CD4-positive, alpha-beta memory T cell (primary cell): ENCODE data around the gene MLPH. TPM values are rescaled to one million over a fixed set of nuclear protein-coding genes. Genes with fewer than 3 reads are reported as not detected.
A peak's percentile ranks its signal among the peaks of the same experiment; 100 is the strongest.

Experiments
- CTCF ChIA-PET: fragments of 350-600 bp; sonication (Branson Sonifier 250); formaldehyde crosslinking; loops from one replicate; lab custom pipeline; 2021; ENCODE audit warnings: inconsistent platforms; ENCODE audit not compliant: partially characterized antibody; lab: Charles Lee
- POLR2A ChIA-PET: fragments of 350-600 bp; sonication (Branson Sonifier 250); formaldehyde crosslinking; loops from one replicate; lab custom pipeline; 2021; ENCODE audit not compliant: partially characterized antibody; lab: Charles Lee
- DNase-seq, 5 donors: peaks; one replicate each; pipeline versions ENCODE4 v3.0.0 to v3.0.0-alpha.2; 2020 to 2022; ENCODE audit warnings: mixed read lengths in 1 of 5
- H3K27ac ChIP-seq: one replicate; pipeline ENCODE4 v1.7.0; 2013; ENCODE audit warnings: low read depth, low read length
- H3K27me3 ChIP-seq: 2 replicates; pipeline ENCODE4 v1.7.0; 2013; ENCODE audit warnings: mild to moderate bottlenecking, low read length, moderate library complexity; ENCODE audit not compliant: insufficient read depth
- H3K36me3 ChIP-seq: 2 replicates; pipeline ENCODE4 v1.7.0; 2013; ENCODE audit warnings: mild to moderate bottlenecking, low read length, moderate library complexity; ENCODE audit not compliant: insufficient read depth
- H3K4me1 ChIP-seq: 2 replicates; pipeline ENCODE4 v1.7.0; 2013; ENCODE audit warnings: mild to moderate bottlenecking, low read length, moderate library complexity; ENCODE audit not compliant: insufficient read depth
- H3K4me3 ChIP-seq, 2 donors: one replicate each; pipeline ENCODE4 v1.7.0; 2013; ENCODE audit warnings: low read length in 2 of 2, mild to moderate bottlenecking in 1 of 2
- H3K9me3 ChIP-seq, 2 donors: one replicate each; pipeline ENCODE4 v1.7.0; 2013; ENCODE audit warnings: low read length in 2 of 2, control low read depth in 1 of 2; ENCODE audit not compliant: control insufficient read depth in 1 of 2
- H3K27ac Mint-ChIP-seq, 7 donors: one replicate each; pipeline ENCODE4 v1.8.0; 2020 to 2021; ENCODE audit warnings: mixed read lengths in 7 of 7, mild to moderate bottlenecking in 6 of 7, inconsistent platforms in 3 of 7, moderate library complexity in 3 of 7
- H3K27me3 Mint-ChIP-seq, 2 donors: one replicate each; pipeline ENCODE4 v1.8.0; 2020 to 2021; ENCODE audit warnings: mixed read lengths in 2 of 2
- H3K36me3 Mint-ChIP-seq, 2 donors: one replicate each; pipeline ENCODE4 v1.8.0; 2020 to 2021; ENCODE audit warnings: mixed read lengths in 2 of 2, inconsistent platforms in 1 of 2, mild to moderate bottlenecking in 1 of 2
- H3K4me1 Mint-ChIP-seq, 4 donors: one replicate each; pipeline ENCODE4 v1.8.0; 2020 to 2021; ENCODE audit warnings: mixed read lengths in 4 of 4, mild to moderate bottlenecking in 1 of 4
- H3K4me3 Mint-ChIP-seq, 8 donors: one replicate each; pipeline ENCODE4 v1.8.0; 2020 to 2021; ENCODE audit warnings: mixed read lengths in 8 of 8, mild to moderate bottlenecking in 7 of 8, moderate library complexity in 6 of 8, inconsistent platforms in 3 of 8
- H3K9me3 Mint-ChIP-seq, 8 donors: one replicate each; pipeline ENCODE4 v1.8.0; 2020 to 2021; ENCODE audit warnings: mixed read lengths in 8 of 8, mild to moderate bottlenecking in 5 of 8, inconsistent platforms in 3 of 8, moderate library complexity in 1 of 8
- intact Hi-C: fragments of 100-400 bp; cut with micrococcal nuclease; formaldehyde crosslinking; loops from one replicate; pipeline ENCODE4 v1.15.1; 2023
- polyA plus RNA-seq, 2 donors: library from polyadenylated mRNA; unstranded; fragments of 300-500 nt; fragmentation: Illumina TruSeq; gene quantifications; one replicate each; pipeline ENCODE4 v1.2.3, GENCODE V29; 2021
- total RNA-seq, 2 experiments: library from RNA; stranded (reverse); gene quantifications; one replicate each; pipeline ENCODE4 v1.2.3, GENCODE V29; 2021

Gene MLPH
- total and polyA plus RNA-seq, 4 experiments from 2014 or later: not detected

GRCh38 chr2:237556773-237557632, 70.0 kb downstream of the MLPH start:
- Histone ChIP-seq H3K9me3 (peaks cover 0 to 4% of the 10 kb centered on the region in 2 donors), H3K36me3 (no peaks in the 10 kb centered on the region), H3K4me1 (peaks cover 5% of the 10 kb centered on the region), H3K4me3 (no peak overlapping the region), H3K27me3 (no peaks in the 10 kb centered on the region), H3K27ac (no peak overlapping the region)
- intact Hi-C loops: no loop called here
- peak in 3 of 5 donors; percentile 15 to 25 (median 18) for DNase-seq
- peaks cover 0 to 26% (median 14%) of the 10 kb centered on the region in 8 donors for H3K9me3 Mint-ChIP-seq
- H3K4me3 Mint-ChIP-seq: peak overlapping the region in 6 of 8 donors; percentile 1 to 69 (median 38)
- POLR2A ChIA-PET: no interaction called here
- peaks cover 10 to 12% (median 11%) of the 10 kb centered on the region in 4 donors for H3K4me1 Mint-ChIP-seq
- peak overlapping the region in 3 of 7 donors; percentile 2 to 77 (median 54) for H3K27ac Mint-ChIP-seq
- CTCF ChIA-PET: interaction anchor here (2.0 kb wide), 1 partner anchor 15 kb away, joined by 10 read pairs; no protein-coding TSS in a partner anchor
- no peaks in the 10 kb centered on the region for H3K36me3 Mint-ChIP-seq
- peaks cover 2 to 15% of the 10 kb centered on the region in 2 donors for H3K27me3 Mint-ChIP-seq

- H3K36me3 Mint-ChIP-seq: no peaks in the 10 kb centered on the region
- ChIA-PET CTCF (interaction anchor here (1.0 to 2.0 kb wide), 2 partner anchors 14 to 16 kb away, joined by 3 to 10 read pairs; no protein-coding TSS in a partner anchor), POLR2A (no interaction called here)
- Histone ChIP-seq H3K27ac (no peak overlapping the region), H3K36me3 (no peaks in the 10 kb centered on the region), H3K4me1 (peaks cover 5% of the 10 kb centered on the region), H3K27me3 (no peaks in the 10 kb centered on the region), H3K9me3 (peaks cover 0 to 4% of the 10 kb centered on the region in 2 donors), H3K4me3 (no peak overlapping the region)
- peaks cover 0 to 26% (median 14%) of the 10 kb centered on the region in 8 donors for H3K9me3 Mint-ChIP-seq
- H3K4me1 Mint-ChIP-seq: peaks cover 10 to 12% (median 11%) of the 10 kb centered on the region in 4 donors
- H3K27me3 Mint-ChIP-seq: peaks cover 3 to 18% of the 10 kb centered on the region in 2 donors
- no peak for DNase-seq
- H3K4me3 Mint-ChIP-seq: peak overlapping the region in 5 of 8 donors; percentile 12 to 69 (median 39)
- peak overlapping the region in 5 of 7 donors; percentile 2 to 77 (median 52) for H3K27ac Mint-ChIP-seq
- intact Hi-C loops: no loop called here
Observed at GRCh38 chr2:237557633-237558015, 70.6 kb downstream of the MLPH start.

GRCh38 chr2:237558961-237559641, 72.0 kb downstream of the MLPH start:
- peaks cover 5% of the 10 kb centered on the region for H3K4me1 ChIP-seq
- Mint-ChIP-seq H3K27me3 (peaks cover 6 to 11% of the 10 kb centered on the region in 2 donors), H3K4me3 (no peak overlapping the region), H3K4me1 (peaks cover 10 to 12% (median 11%) of the 10 kb centered on the region in 4 donors), H3K27ac (peak overlapping the region in 2 of 7 donors; percentile 42 to 55), H3K9me3 (peaks cover 0 to 22% (median 13%) of the 10 kb centered on the region in 8 donors), H3K36me3 (no peaks in the 10 kb centered on the region)
- H3K36me3 ChIP-seq: no peaks in the 10 kb centered on the region
- no peak overlapping the region for H3K27ac ChIP-seq
- ChIA-PET POLR2A (no interaction called here), CTCF (interaction anchor here (1.6 to 2.0 kb wide), 2 partner anchors 13 kb away, joined by 5 to 10 read pairs; no protein-coding TSS in a partner anchor)
- peaks cover 0 to 4% of the 10 kb centered on the region in 2 donors for H3K9me3 ChIP-seq
- DNase-seq: no peak
- intact Hi-C loops: no loop called here
- no peaks in the 10 kb centered on the region for H3K27me3 ChIP-seq
- no peak overlapping the region for H3K4me3 ChIP-seq

GRCh38 chr2:237561221-237561620, 74.2 kb downstream of the MLPH start:
- POLR2A ChIA-PET: no interaction called here
- Mint-ChIP-seq H3K9me3 (peaks cover 0 to 5% (median 2%) of the 10 kb centered on the region in 8 donors), H3K4me3 (no peak overlapping the region), H3K4me1 (peaks cover 10 to 12% (median 11%) of the 10 kb centered on the region in 4 donors), H3K36me3 (no peaks in the 10 kb centered on the region), H3K27ac (no peak overlapping the region), H3K27me3 (peaks cover 6 to 11% of the 10 kb centered on the region in 2 donors)
- CTCF ChIA-PET: interaction anchor here (0.8 to 3.4 kb wide), 2 partner anchors 11 to 13 kb away, joined by 3 to 20 read pairs; no protein-coding TSS in a partner anchor
- Histone ChIP-seq H3K9me3 (peaks cover 0 to 2% of the 10 kb centered on the region in 2 donors), H3K4me3 (no peak overlapping the region), H3K27me3 (no peaks in the 10 kb centered on the region), H3K36me3 (no peaks in the 10 kb centered on the region), H3K4me1 (peaks cover 5% of the 10 kb centered on the region), H3K27ac (no peak overlapping the region)
- intact Hi-C loops: no loop called here
- DNase-seq: no peak

- H3K4me1 Mint-ChIP-seq: no peaks in the 10 kb centered on the region
- Histone ChIP-seq H3K4me1 (no peaks in the 10 kb centered on the region), H3K27ac (no peak overlapping the region), H3K9me3 (no peaks in the 10 kb centered on the region), H3K36me3 (no peaks in the 10 kb centered on the region), H3K4me3 (no peak overlapping the region), H3K27me3 (no peaks in the 10 kb centered on the region)
- ChIA-PET CTCF (interaction anchor here (3.4 kb wide), 1 partner anchor 8 kb away, joined by 20 read pairs; no protein-coding TSS in a partner anchor), POLR2A (no interaction called here)
- no peak overlapping the region for H3K4me3 Mint-ChIP-seq
- no peaks in the 10 kb centered on the region for H3K36me3 Mint-ChIP-seq
- H3K27me3 Mint-ChIP-seq: peaks cover 6 to 9% of the 10 kb centered on the region in 2 donors
- intact Hi-C loops: no loop called here
- H3K9me3 Mint-ChIP-seq: peaks cover 0 to 2% (median 0%) of the 10 kb centered on the region in 8 donors
- no peak overlapping the region for H3K27ac Mint-ChIP-seq
- DNase-seq: no peak
Observed at GRCh38 chr2:237563816-237564215, 76.8 kb downstream of the MLPH start.

- H3K27me3 ChIP-seq: no peaks in the 10 kb centered on the region
- no peak overlapping the region for H3K4me3 Mint-ChIP-seq
- intact Hi-C loops: no loop called here
- no peaks in the 10 kb centered on the region for H3K4me1 ChIP-seq
- H3K9me3 Mint-ChIP-seq: peaks cover 0 to 4% (median 0%) of the 10 kb centered on the region in 8 donors
- H3K36me3 Mint-ChIP-seq: no peaks in the 10 kb centered on the region
- no peak for DNase-seq
- H3K27me3 Mint-ChIP-seq: peaks cover 6 to 8% of the 10 kb centered on the region in 2 donors
- H3K27ac Mint-ChIP-seq: no peak overlapping the region
- no peaks in the 10 kb centered on the region for H3K9me3 ChIP-seq
- POLR2A ChIA-PET: no interaction called here
- CTCF ChIA-PET: interaction anchor here (1.2 kb wide), 1 partner anchor 52 kb away, joined by 3 read pairs; no protein-coding TSS in a partner anchor
- no peak overlapping the region for H3K27ac ChIP-seq
- H3K4me1 Mint-ChIP-seq: no peaks in the 10 kb centered on the region
- H3K36me3 ChIP-seq: no peaks in the 10 kb centered on the region
- H3K4me3 ChIP-seq: no peak overlapping the region
Observed at GRCh38 chr2:237564526-237565131, 77.6 kb downstream of the MLPH start.
